GM21367 (cell line): Measurements from ENCODE around the gene MED31.
"Not testable (repeated sequence)": the region's sequence is repeated elsewhere in the genome, so short reads cannot be mapped to it uniquely, and the experiment has no call there.

Source experiments
- ATAC-seq: cut with Tn5 transposase; IDR thresholded peaks from one replicate; pipeline ENCODE4 v1.9.1; 2021; ENCODE audit not compliant: unreplicated experiment

The MED31 gene

DNA sequence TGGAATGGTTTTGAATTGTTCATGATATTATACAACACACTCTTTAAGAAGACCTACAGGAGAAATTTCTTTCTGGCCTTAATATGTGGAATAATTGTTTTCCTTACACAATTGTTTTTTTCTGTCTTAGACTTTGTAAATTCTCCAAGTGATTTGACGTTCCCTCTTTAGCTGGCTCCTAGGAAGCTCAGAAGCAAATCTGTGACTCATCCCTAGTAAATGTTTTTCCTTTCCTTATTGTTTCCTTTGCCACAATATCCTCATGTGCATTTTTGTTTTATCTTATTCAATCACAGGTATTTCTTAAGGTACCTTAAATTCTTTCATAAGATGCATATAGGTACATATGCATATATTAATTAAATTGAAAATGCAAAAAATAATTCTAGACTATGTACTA, 24.4 kb downstream of the MED31 start:
- ATAC-seq: no peak

DNA sequence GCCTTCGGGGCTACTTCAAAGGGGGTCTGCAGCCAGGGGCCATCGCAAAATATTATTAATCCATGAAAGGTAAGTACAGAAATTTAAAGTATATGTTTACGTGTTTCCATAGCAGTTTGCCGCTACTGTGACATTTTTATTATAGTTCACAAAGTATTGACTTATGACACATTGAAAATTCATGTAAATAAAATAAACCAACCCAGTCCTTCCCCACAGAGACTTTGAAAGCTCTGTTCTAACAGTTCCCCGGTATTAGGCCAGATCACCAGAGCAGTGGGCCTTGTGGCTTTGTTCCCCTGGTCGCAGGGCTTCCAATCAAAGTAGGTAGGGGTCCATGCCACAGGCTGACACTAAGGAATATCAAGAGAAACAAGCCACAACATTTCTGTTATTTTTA, 24.8 kb downstream of the MED31 start:
- no peak for ATAC-seq

DNA sequence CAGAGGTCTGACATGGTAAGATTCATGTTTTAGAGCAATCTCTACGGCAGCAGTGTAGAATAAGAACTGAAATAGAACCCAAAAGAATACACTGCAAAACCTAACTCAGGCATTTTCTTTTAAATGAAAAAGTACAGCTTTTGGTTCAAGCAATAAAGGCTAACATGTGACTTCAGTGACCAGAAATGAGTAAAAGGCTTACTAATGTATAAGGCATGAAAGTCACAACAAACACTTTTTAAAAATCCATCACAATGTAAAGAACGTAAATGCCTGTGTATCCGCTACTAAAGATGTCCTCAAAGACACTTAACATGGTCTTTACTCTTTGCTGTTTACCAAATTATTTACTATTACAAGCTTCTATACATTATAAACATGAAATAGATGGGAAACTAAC, 27.5 kb downstream of the MED31 start:
- ATAC-seq: no peak

DNA sequence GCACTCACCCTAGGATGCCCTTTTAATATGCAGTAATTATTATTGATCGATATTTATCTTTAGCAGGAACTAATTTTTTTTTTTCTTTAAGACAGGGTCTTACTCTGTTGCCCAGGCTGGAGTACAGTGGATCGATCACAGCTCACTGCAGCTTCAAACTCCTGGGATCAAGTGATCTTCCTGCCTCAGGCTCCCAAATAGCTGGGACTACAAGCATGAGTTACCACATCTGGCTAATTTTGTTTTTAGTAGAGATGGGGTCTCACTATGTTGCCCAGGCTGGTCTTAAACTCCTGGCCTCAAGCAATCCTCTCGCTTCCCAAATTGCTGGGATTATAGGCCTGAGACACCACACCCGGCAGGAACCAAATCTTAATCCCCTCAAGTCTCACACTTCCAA, 40.2 kb downstream of the MED31 start:
- no peak for ATAC-seq

DNA sequence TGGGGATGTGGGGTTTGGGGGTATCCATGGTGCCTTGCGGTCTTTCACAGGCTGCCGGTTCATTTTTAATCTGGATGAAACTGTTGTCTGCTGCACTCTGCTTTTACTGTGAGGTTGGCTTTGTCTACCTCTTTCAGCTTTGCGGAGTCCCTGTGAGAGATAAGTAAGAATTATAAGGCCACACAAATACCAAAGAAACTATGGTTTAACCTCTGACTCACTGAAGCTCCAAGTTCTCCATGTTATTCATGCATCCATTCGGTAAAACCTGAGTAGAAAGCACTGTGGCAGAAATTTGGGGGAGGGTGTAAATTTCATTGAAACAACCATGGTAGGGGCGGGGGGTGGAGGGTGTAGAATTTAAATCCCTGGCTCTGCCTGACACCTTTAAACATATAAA, 41.4 kb downstream of the MED31 start:
- no peak for ATAC-seq

DNA sequence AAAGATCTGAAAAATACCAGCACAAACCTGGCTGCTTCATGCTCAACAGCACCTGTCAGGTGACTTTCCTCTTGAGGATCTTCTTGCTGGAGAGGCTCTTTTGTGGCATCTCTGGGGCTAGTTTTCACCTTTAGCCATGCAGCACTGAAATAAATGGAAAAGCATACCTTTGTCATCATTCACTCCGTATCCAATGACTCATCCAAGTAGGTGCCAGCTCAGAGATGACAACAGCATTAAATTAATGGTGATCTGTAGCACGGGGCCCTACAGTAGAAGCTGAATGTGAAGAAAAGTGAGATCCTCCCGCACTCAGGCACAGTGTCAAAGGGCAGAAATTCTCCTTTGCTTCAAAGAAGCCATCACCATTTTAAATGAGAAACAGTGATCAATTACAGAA, 43.1 kb downstream of the MED31 start:
- ATAC-seq: no peak

DNA sequence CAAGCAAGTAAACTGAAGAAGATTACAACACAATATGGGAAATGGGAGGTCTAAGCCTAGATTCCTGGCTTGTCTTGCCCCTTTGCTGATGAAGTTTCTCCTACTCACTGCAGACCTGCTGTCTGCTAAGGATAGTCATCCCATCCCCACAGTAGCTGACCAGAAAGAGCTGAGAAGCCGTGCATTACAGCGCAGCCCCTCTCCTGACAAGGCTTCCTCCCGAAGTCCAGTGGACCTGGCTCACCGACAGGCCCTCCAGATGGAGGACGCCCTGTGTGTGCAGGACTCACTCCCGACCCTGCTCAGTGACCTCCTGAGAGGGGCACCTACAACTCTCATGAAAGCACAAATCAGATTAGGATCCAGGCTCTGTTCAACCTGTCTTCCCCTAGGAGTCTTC, 46.3 kb downstream of the MED31 start:
- ATAC-seq: no peak

DNA sequence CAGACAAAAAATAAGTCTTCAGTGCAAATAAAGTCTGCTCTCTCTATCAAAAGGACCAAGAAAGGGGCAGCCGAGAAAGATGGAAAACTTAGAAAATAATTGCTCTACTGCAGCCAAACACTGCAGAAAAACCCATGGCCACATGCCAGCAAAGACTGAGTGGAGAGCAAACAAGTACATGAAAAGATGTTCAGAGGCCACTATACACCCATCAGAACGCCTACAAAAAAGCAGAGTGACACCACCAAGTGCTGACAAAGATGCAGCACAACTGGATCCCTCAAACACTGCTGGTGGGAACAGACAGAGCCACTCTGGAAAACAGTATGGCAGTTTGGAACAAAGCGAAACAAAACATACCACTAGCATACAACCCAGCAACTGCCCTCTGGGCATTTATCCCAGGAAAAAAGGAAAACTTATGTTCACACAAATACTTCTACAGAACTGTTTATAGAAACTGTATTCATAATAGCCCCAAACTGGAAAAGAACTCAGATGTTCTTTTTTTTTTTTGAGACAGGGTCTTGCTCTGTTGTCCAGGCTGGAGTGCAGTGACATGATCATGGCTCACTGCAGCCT, 47.6 kb downstream of the MED31 start:
- no peak for ATAC-seq

DNA sequence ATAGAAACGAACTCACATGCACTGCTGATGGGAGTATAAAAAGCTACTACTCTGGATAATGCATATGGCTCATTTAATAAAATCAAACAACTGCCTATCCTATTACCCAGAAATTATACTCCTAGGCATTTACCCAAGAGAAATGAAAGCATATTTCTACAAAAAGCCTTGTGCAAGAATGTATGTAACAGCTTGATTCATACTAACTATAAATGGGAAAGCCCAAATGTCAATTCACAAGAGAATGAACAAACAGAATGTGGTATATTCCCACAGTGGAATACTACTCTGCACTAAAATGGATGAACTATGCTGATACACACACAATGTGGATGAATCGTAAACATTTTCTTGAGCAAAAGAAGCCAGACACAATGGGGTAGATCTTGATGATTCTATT, 49.3 kb downstream of the MED31 start:
- no peak for ATAC-seq

DNA sequence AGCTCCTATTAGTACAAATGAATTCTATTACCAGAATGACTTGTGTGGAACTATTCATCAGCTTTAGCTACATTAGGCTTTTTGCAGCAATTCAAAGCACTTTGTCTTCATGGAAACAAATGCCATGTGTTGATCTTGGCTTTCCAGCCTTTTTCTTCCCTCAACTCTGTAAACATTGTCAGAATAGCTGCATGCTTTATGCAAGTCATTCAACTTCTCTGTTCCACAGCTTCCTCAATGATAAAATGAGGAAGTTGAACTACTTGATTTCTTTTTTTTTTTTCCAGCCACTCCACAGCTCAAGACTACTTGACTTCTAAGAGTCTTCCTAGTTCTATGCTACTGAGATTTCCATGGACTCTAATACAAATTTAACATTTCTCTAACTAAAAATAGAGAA, 52.0 kb downstream of the MED31 start:
- ATAC-seq: no peak

DNA sequence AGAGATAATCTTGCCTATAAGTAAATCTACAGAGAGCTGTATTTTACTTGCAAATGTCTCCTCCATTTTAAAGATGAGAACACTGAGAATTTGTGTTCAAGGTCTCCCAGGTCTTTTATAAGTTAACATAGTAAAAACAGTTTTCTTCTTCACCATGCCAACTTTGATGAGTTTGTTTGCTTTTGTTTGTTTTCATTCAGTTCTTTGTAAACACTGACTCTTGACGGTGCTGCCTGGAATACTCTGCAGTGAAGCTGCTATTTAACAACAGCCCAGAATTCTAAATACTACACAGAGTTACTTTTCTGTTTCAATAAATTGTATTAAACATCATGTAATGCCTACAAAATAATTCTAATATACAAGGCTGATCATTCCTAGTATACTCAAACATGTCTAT, 53.7 kb downstream of the MED31 start:
- no peak for ATAC-seq

DNA sequence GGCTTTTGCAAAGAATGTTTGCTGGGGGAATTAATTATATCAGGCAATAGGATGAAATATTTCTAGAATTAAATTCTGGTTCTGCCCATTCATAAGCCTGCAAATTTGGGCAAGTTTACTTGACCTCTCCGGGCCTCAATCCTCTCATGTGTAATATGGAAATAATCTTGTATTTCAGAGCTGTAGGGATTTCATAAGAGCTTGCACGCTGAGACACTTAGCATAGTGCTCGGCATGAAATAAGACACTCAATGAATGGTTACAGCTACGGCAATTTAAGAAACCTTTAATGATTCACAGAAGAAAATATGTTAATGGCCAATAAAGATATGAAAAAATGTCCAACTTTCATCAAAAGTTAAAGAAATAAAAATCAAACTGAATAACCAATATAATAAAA, 54.5 kb downstream of the MED31 start:
- no peak for ATAC-seq

DNA sequence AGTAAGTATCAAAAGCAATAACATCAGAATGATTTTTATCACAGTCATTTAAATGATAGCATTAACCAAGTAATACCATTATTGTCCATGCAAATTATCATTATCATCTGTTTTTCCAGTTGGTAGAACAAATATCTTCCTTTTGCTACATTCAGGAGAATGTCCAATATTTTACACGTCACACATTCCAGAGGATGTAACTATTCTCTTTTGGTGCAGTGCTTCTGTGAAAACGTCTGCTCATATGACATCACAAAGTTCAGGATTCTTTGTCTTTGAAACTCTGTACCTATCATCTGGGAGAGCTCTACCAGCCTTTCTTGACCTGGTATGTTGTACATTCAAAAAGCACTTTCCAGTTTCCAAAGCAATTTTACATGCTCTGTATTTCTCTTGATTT, 54.9 kb downstream of the MED31 start:
- no peak for ATAC-seq

DNA sequence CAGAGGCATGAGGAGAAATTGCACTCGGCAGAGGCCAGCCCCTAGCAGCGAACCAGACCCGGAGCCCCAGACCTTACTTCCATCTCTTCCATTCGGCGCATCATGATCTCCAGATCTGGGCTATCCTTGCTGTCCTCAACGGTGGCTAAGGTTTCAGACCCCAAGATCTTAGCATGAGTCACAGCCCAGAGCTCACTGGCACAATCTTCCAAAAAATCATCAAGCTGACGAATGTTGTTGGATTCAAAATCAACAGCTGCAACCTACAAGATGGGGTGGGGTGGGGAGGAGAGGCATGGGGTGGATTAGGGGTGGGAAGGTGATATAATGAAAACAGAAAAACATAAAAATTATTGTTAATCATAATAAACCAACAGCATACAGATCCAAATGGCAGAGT, 55.3 kb downstream of the MED31 start:
- no peak for ATAC-seq

DNA sequence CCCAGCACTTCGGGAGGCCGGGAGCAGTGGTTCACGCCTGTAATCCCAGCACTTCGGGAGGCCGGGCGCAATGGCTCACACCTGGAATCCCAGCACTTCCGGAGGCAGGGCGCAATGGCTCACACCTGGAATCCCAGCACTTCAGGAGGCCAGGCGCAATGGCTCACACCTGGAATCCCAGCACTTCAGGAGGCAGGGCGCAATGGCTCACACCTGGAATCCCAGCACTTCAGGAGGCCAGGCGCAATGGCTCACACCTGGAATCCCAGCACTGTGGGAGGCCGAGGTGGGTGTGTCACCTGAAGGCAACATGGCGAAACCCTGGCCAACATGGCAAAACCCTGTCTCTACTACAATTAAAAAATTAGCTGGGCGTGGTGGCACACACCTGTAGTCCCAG, 58.0 kb downstream of the MED31 start:
- ATAC-seq: not testable (repeated sequence)
